ENCODE results near the gene MYBL2. TPM values are rescaled to one million over a fixed set of nuclear protein-coding genes. Genes with fewer than 3 reads are reported as not detected.

Gene MYBL2
- total RNA-seq, 1 donor from 2014 or later: 4.1 TPM

GRCh38 chr20:43700627-43701026, 33.7 kb downstream of the MYBL2 start:
- no peak for TF ChIP-seq CTCF (IDR thresholded peaks at IDR 0.05; ENCODE audit: insufficient read depth, low read length, poor library complexity, severe bottlenecking)
- Histone ChIP-seq H3K4me3 (ENCODE audit: low read depth, low read length) (no peak overlapping the region), H3K36me3 (ENCODE audit: control insufficient read depth, insufficient read depth, low read length) (peaks cover 3% of the 10 kb centered on the region), H3K27me3 (ENCODE audit: control insufficient read depth, insufficient read depth, low read length) (no peaks in the 10 kb centered on the region)
- no peak for DNase-seq (ENCODE audit: low read depth)

- no peak for TF ChIP-seq CTCF (IDR thresholded peaks at IDR 0.05; ENCODE audit: insufficient read depth, low read length, poor library complexity, severe bottlenecking)
- DNase-seq (ENCODE audit: low read depth): no peak
- Histone ChIP-seq H3K4me3 (ENCODE audit: low read depth, low read length) (no peak overlapping the region), H3K27me3 (ENCODE audit: control insufficient read depth, insufficient read depth, low read length) (no peaks in the 10 kb centered on the region), H3K36me3 (ENCODE audit: control insufficient read depth, insufficient read depth, low read length) (peaks cover 4% of the 10 kb centered on the region)
These were observed 35.6 kb downstream of the MYBL2 start for GRCh38 chr20:43702502-43702901.

- no peaks in the 10 kb centered on the region for H3K27me3 ChIP-seq (ENCODE audit: control insufficient read depth, insufficient read depth, low read length)
- no peak overlapping the region for H3K4me3 ChIP-seq (ENCODE audit: low read depth, low read length)
- H3K36me3 ChIP-seq (ENCODE audit: control insufficient read depth, insufficient read depth, low read length): peaks cover 2% of the 10 kb centered on the region
- TF ChIP-seq CTCF (IDR thresholded peaks at IDR 0.05; ENCODE audit: insufficient read depth, low read length, poor library complexity, severe bottlenecking): no peak
- DNase-seq (ENCODE audit: low read depth): no peak
These were observed 43.6 kb downstream of the MYBL2 start for GRCh38 chr20:43710370-43711044.

GRCh38 chr20:43711098-43711654, 44.3 kb downstream of the MYBL2 start:
- H3K27me3 ChIP-seq (ENCODE audit: control insufficient read depth, insufficient read depth, low read length): no peaks in the 10 kb centered on the region
- H3K36me3 ChIP-seq (ENCODE audit: control insufficient read depth, insufficient read depth, low read length): no peaks in the 10 kb centered on the region

GRCh38 chr20:43715044-43715443, 48.1 kb downstream of the MYBL2 start:
- no peaks in the 10 kb centered on the region for H3K27me3 ChIP-seq (ENCODE audit: control insufficient read depth, insufficient read depth, low read length)
- H3K36me3 ChIP-seq (ENCODE audit: control insufficient read depth, insufficient read depth, low read length): no peaks in the 10 kb centered on the region
- no peak for DNase-seq (ENCODE audit: low read depth)
- no peak overlapping the region for H3K4me3 ChIP-seq (ENCODE audit: low read depth, low read length)
- no peak for TF ChIP-seq CTCF (IDR thresholded peaks at IDR 0.05; ENCODE audit: insufficient read depth, low read length, poor library complexity, severe bottlenecking)

More at GRCh38 chr20:43711098-43711654, 44.3 kb downstream of the MYBL2 start:
- DNase-seq (ENCODE audit: low read depth): no peak
- no peak for TF ChIP-seq CTCF (IDR thresholded peaks at IDR 0.05; ENCODE audit: insufficient read depth, low read length, poor library complexity, severe bottlenecking)
- no peak overlapping the region for H3K4me3 ChIP-seq (ENCODE audit: low read depth, low read length)

GRCh38 chr20:43715511-43715910, 48.6 kb downstream of the MYBL2 start:
- H3K27me3 ChIP-seq (ENCODE audit: control insufficient read depth, insufficient read depth, low read length): no peaks in the 10 kb centered on the region
- H3K4me3 ChIP-seq (ENCODE audit: low read depth, low read length): no peak overlapping the region
- no peak for TF ChIP-seq CTCF (IDR thresholded peaks at IDR 0.05; ENCODE audit: insufficient read depth, low read length, poor library complexity, severe bottlenecking)
- DNase-seq (ENCODE audit: low read depth): no peak
- no peaks in the 10 kb centered on the region for H3K36me3 ChIP-seq (ENCODE audit: control insufficient read depth, insufficient read depth, low read length)

All from kidney epithelial cell (primary cell).